Measurements from ENCODE around the gene TFAP2A.

DNA sequence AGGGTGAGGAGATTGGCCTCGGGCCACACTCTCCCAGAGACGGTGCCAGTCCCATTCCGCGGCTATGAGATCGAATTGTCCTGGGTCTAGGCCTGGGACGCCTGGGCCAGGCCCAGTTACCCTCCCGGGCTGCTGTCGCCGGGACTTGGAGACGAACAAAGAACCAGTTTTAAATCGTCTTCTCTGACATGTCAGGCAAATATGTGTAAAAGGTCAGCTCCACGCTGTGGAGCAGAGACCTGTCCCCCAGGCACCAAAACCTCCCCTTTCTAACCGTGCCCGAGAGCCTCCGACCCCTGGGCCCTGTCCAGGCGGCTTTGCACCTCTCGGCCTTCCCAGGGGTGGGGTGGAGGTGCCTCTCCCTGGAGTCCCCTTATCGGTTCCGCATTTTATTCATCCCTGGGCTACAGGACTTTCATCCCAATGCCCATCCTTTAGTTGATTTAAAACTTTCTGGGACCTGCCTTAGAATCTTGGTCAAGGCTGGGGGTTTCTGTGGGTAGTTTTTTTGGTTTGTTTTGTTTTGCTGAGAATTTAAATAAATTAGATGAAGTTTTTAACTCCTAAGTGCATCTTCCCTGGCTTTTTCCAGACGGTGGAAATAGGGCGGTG is 5.8 kb upstream of the TFAP2A start:
- TF ChIP-seq BHLHE40 (IDR thresholded peaks at IDR 0.05; ENCODE audit: borderline replicate concordance) (no peak), FOXA1 (IDR thresholded peaks at IDR 0.05) (no peak), SP1 (IDR thresholded peaks at IDR 0.05) (no peak), CTBP1 (IDR thresholded peaks at IDR 0.05; ENCODE audit: borderline replicate concordance) (no peak), SUZ12 (IDR thresholded peaks at IDR 0.05) (no peak), NFRKB (IDR thresholded peaks at IDR 0.05) (no peak), FOXM1 (IDR thresholded peaks at IDR 0.05; ENCODE audit: borderline replicate concordance) (no peak)
